ENCODE results near the gene MYO1D. TPM values are rescaled to one million over a fixed set of nuclear protein-coding genes. Genes with fewer than 3 reads are reported as not detected.

MYO1D gene
- total and polyA plus RNA-seq, 2 of the 13 experiments (the other 11 are each of a cell fraction or from before 2014, with no cell fraction given), result 13.2 to 17.3 TPM

DNA sequence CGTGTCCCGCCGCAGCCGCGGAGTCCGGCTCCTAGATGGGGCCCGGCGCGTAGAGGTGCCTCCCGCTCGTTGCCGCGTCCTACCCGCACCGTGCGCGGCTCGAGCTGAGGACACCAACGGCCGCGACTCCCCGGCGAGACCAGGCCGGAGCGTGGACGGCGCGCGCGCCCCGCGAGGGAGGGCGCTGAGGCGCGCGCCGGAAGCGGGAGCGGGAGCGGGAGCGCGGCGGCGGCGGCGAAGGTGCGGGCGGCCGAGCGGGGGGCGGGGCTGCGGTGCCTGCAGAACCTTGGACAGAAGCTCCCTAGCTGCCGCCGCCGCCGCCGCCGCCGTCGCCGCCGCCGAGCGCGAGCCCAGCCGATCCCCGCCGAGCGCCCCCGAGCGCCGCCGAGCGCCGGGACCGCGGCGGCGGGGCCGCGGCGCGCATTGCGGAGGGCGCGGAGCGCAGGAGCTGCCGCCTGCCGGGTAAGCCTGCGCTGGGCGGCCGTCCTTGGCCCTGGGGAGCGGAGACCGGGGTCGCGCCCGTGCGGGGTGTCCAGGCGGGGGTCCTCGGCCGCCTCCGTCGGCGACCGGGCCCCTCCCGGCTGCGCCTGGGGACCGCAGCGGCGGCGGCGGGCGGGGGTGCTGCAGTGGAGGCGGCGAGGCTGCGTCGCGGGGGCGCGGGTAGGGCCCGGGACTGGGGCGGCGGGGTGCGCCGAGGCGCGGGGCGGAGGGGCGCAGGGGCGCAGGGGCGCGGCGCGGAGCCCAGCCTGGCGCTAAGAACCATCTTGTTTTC, 390.0 kb downstream of the MYO1D start, which contains the start of gene CDK5R1 (continued):
- TF ChIP-seq ZNF337 (CRISPR knock-in tag; IDR thresholded peaks at IDR 0.05; ENCODE audit: borderline replicate concordance, low read depth), result no peak
- no peak for TF ChIP-seq TIGD3 (CRISPR knock-in tag; IDR thresholded peaks at IDR 0.05; ENCODE audit: borderline replicate concordance)
- TF ChIP-seq CSRNP2 (CRISPR knock-in tag; conservative IDR thresholded peaks at IDR 0.05; ENCODE audit: low read depth), result no peak
- no peak for TF ChIP-seq ZNF44 (CRISPR knock-in tag; IDR thresholded peaks at IDR 0.05)
- peak; percentile 59; the same call in 1 of the 2 replicates for TF ChIP-seq POLR2G (IDR thresholded peaks at IDR 0.05; ENCODE audit: low read depth, low read length)
- TF ChIP-seq, protein P1, sequence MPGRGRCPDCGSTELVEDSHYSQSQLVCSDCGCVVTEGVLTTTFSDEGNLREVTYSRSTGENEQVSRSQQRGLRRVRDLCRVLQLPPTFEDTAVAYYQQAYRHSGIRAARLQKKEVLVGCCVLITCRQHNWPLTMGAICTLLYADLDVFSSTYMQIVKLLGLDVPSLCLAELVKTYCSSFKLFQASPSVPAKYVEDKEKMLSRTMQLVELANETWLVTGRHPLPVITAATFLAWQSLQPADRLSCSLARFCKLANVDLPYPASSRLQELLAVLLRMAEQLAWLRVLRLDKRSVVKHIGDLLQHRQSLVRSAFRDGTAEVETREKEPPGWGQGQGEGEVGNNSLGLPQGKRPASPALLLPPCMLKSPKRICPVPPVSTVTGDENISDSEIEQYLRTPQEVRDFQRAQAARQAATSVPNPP (CRISPR knock-in tag; IDR thresholded peaks at IDR 0.05), result no peak
- TF ChIP-seq TBP (CRISPR knock-in tag; IDR thresholded peaks at IDR 0.05), result no peak
- no peak for TF ChIP-seq HNRNPL (IDR thresholded peaks at IDR 0.05; ENCODE audit: low read depth, low read length)
- TF ChIP-seq ZNF407 (CRISPR knock-in tag; IDR thresholded peaks at IDR 0.05; ENCODE audit: not compliant biosample characterization), result no peak
- TF ChIP-seq HMGXB3 (CRISPR knock-in tag; IDR thresholded peaks at IDR 0.05; ENCODE audit: borderline replicate concordance), result no peak

Data from HepG2 (cell line).